SK-N-SH (cell line): ENCODE results near the gene CLSTN2. TPM values are rescaled to one million over a fixed set of nuclear protein-coding genes. Genes with fewer than 3 reads are reported as not detected.

Experiments
- CTCF ChIA-PET: fragments of 300-600, 350-600 bp; formaldehyde crosslinking; extraction: SDS; loops from one replicate; lab custom pipeline; 2021; lab: Yijun Ruan, JAX
- POLR2A ChIA-PET: fragments of 350-600 bp; sonication (Branson Sonifier 250); formaldehyde crosslinking; extraction: SDS; loops from one replicate; lab custom pipeline; 2020; ENCODE audit warnings: antibody characterized with exemption, inconsistent platforms; lab: Yijun Ruan, JAX
- DNase-seq: peaks from one replicate; pipeline ENCODE4 v3.0.0; 2012
- H2AFZ ChIP-seq: fragments of 200-600 bp; sonication (generic); 2 replicates; pipeline ENCODE4 v1.8.1; 2016; ENCODE audit warnings: antibody characterized with exemption, mild to moderate bottlenecking, low read depth
- H3F3A ChIP-seq: fragments of 200-600 bp; sonication (generic); replicated peaks from 2 replicates; pipeline ENCODE3; 2016; ENCODE audit warnings: antibody characterized with exemption, mild to moderate bottlenecking; ENCODE audit not compliant: insufficient read depth
- H3K27ac ChIP-seq, 2 experiments: fragments of 200-500 bp in 1 of 2; fragments of 200-600 bp in 1 of 2; sonication (Bioruptor generic) in 1 of 2; sonication (generic), shearing (Covaris generic) in 1 of 2; 2 replicates each; pipeline versions ENCODE4 v1.5.1 to v1.6.1; 2014 to 2016; ENCODE audit warnings: low read depth in 2 of 2, inconsistent platforms in 1 of 2, low read length in 1 of 2, mild to moderate bottlenecking in 1 of 2, mixed read lengths in 1 of 2
- H3K27me3 ChIP-seq: fragments of 200-600 bp; sonication (generic), shearing (Covaris generic); 2 replicates; pipeline ENCODE4 v1.6.1; 2016; ENCODE audit warnings: mixed run types; ENCODE audit not compliant: insufficient read depth
- H3K36me3 ChIP-seq, 2 experiments: fragments of 200-500 bp in 1 of 2; fragments of 200-600 bp in 1 of 2; sonication (Bioruptor generic) in 1 of 2; sonication (generic) in 1 of 2; replicated peaks in 1 of 2; 2 replicates each; pipeline versions ENCODE3 to v1.5.1; 2014 to 2016; ENCODE audit warnings: low read length in 1 of 2, mild to moderate bottlenecking in 1 of 2; ENCODE audit not compliant: insufficient read depth in 2 of 2, control insufficient read depth in 1 of 2
- H3K4me1 ChIP-seq, 2 experiments: fragments of 200-500 bp in 1 of 2; fragments of 200-600 bp in 1 of 2; sonication (Bioruptor generic) in 1 of 2; sonication (generic), shearing (Covaris generic) in 1 of 2; 2 replicates each; pipeline versions ENCODE4 v1.5.1 to v1.6.1; 2014 to 2016; ENCODE audit warnings: low read depth in 1 of 2, low read length in 1 of 2, mixed run types in 1 of 2; ENCODE audit not compliant: insufficient read depth in 2 of 2, control insufficient read depth in 1 of 2
- H3K4me2 ChIP-seq: fragments of 200-600 bp; sonication (generic), shearing (Covaris generic); 2 replicates; pipeline ENCODE4 v1.6.1; 2017; ENCODE audit warnings: mixed run types
- H3K4me3 ChIP-seq, 2 experiments: fragments of 200-500 bp in 1 of 2; fragments of 200-600 bp in 1 of 2; sonication (Bioruptor generic) in 1 of 2; sonication (generic), shearing (Covaris generic) in 1 of 2; 2 replicates each; pipeline versions ENCODE4 v1.5.1 to v1.8.1; 2014 to 2016; ENCODE audit warnings: low read depth in 2 of 2, inconsistent platforms in 1 of 2, low read length in 1 of 2, mild to moderate bottlenecking in 1 of 2, mixed read lengths in 1 of 2, moderate library complexity in 1 of 2
- H3K79me2 ChIP-seq: fragments of 200-600 bp; sonication (generic); 2 replicates; pipeline ENCODE4 v1.8.1; 2017; ENCODE audit warnings: mild to moderate bottlenecking; ENCODE audit not compliant: insufficient read depth
- H3K9ac ChIP-seq: fragments of 200-600 bp; sonication (generic); 2 replicates; pipeline ENCODE4 v1.6.1; 2017; ENCODE audit warnings: mixed run types
- H3K9me2 ChIP-seq: fragments of 200-600 bp; sonication (generic); 2 replicates; pipeline ENCODE4 v1.6.1; 2017; ENCODE audit warnings: mixed run types
- H3K9me3 ChIP-seq: fragments of 200-600 bp; sonication (generic); 2 replicates; pipeline ENCODE4 v1.6.1; 2017; ENCODE audit warnings: mixed run types, mild to moderate bottlenecking, moderate library complexity
- H4K20me1 ChIP-seq: fragments of 200-600 bp; sonication (generic); 2 replicates; pipeline ENCODE4 v1.6.1; 2017; ENCODE audit warnings: mild to moderate bottlenecking, mixed run types; ENCODE audit not compliant: insufficient read depth
- EP300 ChIP-seq, 2 experiments: IDR thresholded peaks; 2 replicates each; pipeline versions ENCODE4 v1.4.0 to v1.6.1; 2012; ENCODE audit warnings: borderline replicate concordance in 1 of 2, low read depth in 1 of 2, low read length in 1 of 2
- FOXJ3 ChIP-seq: sonication (generic); formaldehyde crosslinking; IDR thresholded peaks from 2 replicates; pipeline ENCODE4 v1.5.1; 2020; ENCODE audit warnings: mild to moderate bottlenecking, missing genetic modification reagents
- FOXM1 ChIP-seq: IDR thresholded peaks from 2 replicates; pipeline ENCODE4 v1.4.0; 2012; ENCODE audit warnings: low read depth, mild to moderate bottlenecking
- GABPA ChIP-seq: IDR thresholded peaks from 2 replicates; pipeline ENCODE4 v1.4.0; 2012; ENCODE audit warnings: low read depth, mild to moderate bottlenecking
- GATA2 ChIP-seq: sonication (generic); formaldehyde crosslinking; IDR thresholded peaks from 2 replicates; pipeline ENCODE4 v1.5.0; 2020; ENCODE audit warnings: mild to moderate bottlenecking, missing genetic modification reagents
- RAD21 ChIP-seq: IDR thresholded peaks from 2 replicates; pipeline ENCODE4 v1.6.1; 2012; ENCODE audit warnings: mild to moderate bottlenecking, low read length
- RCOR1 ChIP-seq: fragments of 150-350 bp; IDR thresholded peaks from 2 replicates; pipeline ENCODE4 v1.6.1; 2017; ENCODE audit warnings: antibody characterized with exemption, low read length
- SIN3A ChIP-seq: IDR thresholded peaks from 2 replicates; pipeline ENCODE4 v1.6.1; 2012; ENCODE audit warnings: low read depth, mild to moderate bottlenecking, low read length, moderate library complexity, borderline replicate concordance
- SMC3 ChIP-seq: IDR thresholded peaks from 2 replicates; pipeline ENCODE4 v1.6.1; 2012; ENCODE audit warnings: low read depth, low read length, improper control_type of control experiment
- ZBTB33 ChIP-seq: IDR thresholded peaks from 2 replicates; pipeline ENCODE4 v1.4.0; 2012; ENCODE audit warnings: low read depth, borderline replicate concordance
- WGBS: methylation state at CpG from one replicate; pipeline ENCODE4 v1.1.6; 2017; ENCODE audit warnings: low lambda C conversion rate; 5-methylcytosine and 5-hydroxymethylcytosine counted together
- polyA plus RNA-seq, 3 experiments: library from polyadenylated mRNA; depleted of rRNA; stranded (reverse); fragments of >200 nt; gene quantifications; 2 replicates each; pipeline ENCODE4 v1.2.3, GENCODE V29; 2012
- TF ChIP-seq, protein P1 (sequence below): fragments of 150-350 bp; IDR thresholded peaks from 2 replicates; pipeline ENCODE4 v1.6.1; 2016; ENCODE audit warnings: mild to moderate bottlenecking, low read depth, low read length
- TF ChIP-seq, protein P2 (sequence below): IDR thresholded peaks from 2 replicates; pipeline ENCODE4; 2012

CLSTN2 gene
- polyA plus RNA-seq, 1 of the 3 experiments (the other 2 are of a cell fraction): 0.02 TPM

GRCh38 chr3:140199743-140200142 lies 264.8 kb downstream of the CLSTN2 start:
- Histone ChIP-seq H3K9me3 (no peaks in the 10 kb centered on the region), H3K9ac (no peak overlapping the region), H3K9me2 (no peaks in the 10 kb centered on the region), H3K79me2 (no peaks in the 10 kb centered on the region), H3K27ac (no peak overlapping the region; a peak in 1 of 4 replicates), H3K27me3 (no peaks in the 10 kb centered on the region), H2AFZ (no peak overlapping the region), H3K4me2 (no peak overlapping the region), H3F3A (no peaks in the 10 kb centered on the region), H4K20me1 (no peaks in the 10 kb centered on the region), H3K4me3 (no peak overlapping the region), H3K4me1 (peaks cover 0 to 13% of the 10 kb centered on the region in 2 experiments; a peak in 2 of 4 replicates), H3K36me3 (no peaks in the 10 kb centered on the region)
- POLR2A ChIA-PET: no interaction called here
- WGBS: 11% methylated on average over 2 of the region's 2 CpGs
- CTCF ChIA-PET: no interaction called here
- TF ChIP-seq RCOR1: 0 out of 2 replicates have a peak, but pooled peaks have one; percentile 14
- TF ChIP-seq FOXM1: no peak
- TF ChIP-seq EP300 (IDR thresholded peaks at IDR 0.05; ENCODE audit: borderline replicate concordance in 1 of 2, low read depth in 1 of 2, low read length in 1 of 2): peak in 1 of 2 experiments; percentile 38; a peak in 1 of 4 replicates
- TF ChIP-seq SIN3A: no peak
- no peak for DNase-seq

GRCh38 chr3:140203510-140203909 lies 268.5 kb downstream of the CLSTN2 start:
- Histone ChIP-seq H3K27me3 (no peaks in the 10 kb centered on the region), H3K9ac (no peak overlapping the region), H3K36me3 (no peaks in the 10 kb centered on the region), H3K4me3 (no peak overlapping the region), H3K27ac (no peak overlapping the region), H3K9me3 (no peaks in the 10 kb centered on the region), H3K9me2 (no peaks in the 10 kb centered on the region), H3K79me2 (no peaks in the 10 kb centered on the region), H4K20me1 (no peaks in the 10 kb centered on the region), H2AFZ (no peak overlapping the region), H3F3A (no peaks in the 10 kb centered on the region), H3K4me1 (peaks cover 0 to 30% of the 10 kb centered on the region in 2 experiments; a peak in 2 of 4 replicates), H3K4me2 (no peak overlapping the region)
- 29% methylated on average over 4 of the region's 4 CpGs for WGBS
- no peak for DNase-seq
- ChIA-PET POLR2A (interaction anchor here (0.6 kb wide), 1 partner anchor 75 kb away, joined by 3 read pairs; no protein-coding TSS in a partner anchor), CTCF (interaction anchor here (0.9 to 2.8 kb wide), 3 partner anchors 16 to 266 kb away, joined by 3 to 7 read pairs (median 4); no protein-coding TSS in a partner anchor)
- TF ChIP-seq GATA2 (CRISPR knock-in tag): 0 out of 2 replicates have a peak, but pooled peaks have one; percentile 17
- TF ChIP-seq, protein P1, sequence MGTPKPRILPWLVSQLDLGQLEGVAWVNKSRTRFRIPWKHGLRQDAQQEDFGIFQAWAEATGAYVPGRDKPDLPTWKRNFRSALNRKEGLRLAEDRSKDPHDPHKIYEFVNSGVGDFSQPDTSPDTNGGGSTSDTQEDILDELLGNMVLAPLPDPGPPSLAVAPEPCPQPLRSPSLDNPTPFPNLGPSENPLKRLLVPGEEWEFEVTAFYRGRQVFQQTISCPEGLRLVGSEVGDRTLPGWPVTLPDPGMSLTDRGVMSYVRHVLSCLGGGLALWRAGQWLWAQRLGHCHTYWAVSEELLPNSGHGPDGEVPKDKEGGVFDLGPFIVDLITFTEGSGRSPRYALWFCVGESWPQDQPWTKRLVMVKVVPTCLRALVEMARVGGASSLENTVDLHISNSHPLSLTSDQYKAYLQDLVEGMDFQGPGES: no peak

- Histone ChIP-seq H3K79me2 (no peaks in the 10 kb centered on the region), H3K9me2 (no peaks in the 10 kb centered on the region), H3K27me3 (no peaks in the 10 kb centered on the region), H3K36me3 (no peaks in the 10 kb centered on the region), H3K9ac (no peak overlapping the region), H3K4me2 (no peak overlapping the region), H3K4me3 (no peak overlapping the region), H3F3A (no peaks in the 10 kb centered on the region), H2AFZ (no peak overlapping the region), H3K9me3 (no peaks in the 10 kb centered on the region), H3K27ac (no peak overlapping the region), H3K4me1 (peaks cover 0 to 26% of the 10 kb centered on the region in 2 experiments; a peak in 2 of 4 replicates), H4K20me1 (no peaks in the 10 kb centered on the region)
- ChIA-PET POLR2A (no interaction called here), CTCF (interaction anchor here (1.1 to 2.8 kb wide), 2 partner anchors 17 to 267 kb away, joined by 4 to 7 read pairs; no protein-coding TSS in a partner anchor)
- no peak for DNase-seq
- 30% methylated on average over 5 of the region's 5 CpGs for WGBS
- no peak for TF ChIP-seq ZBTB33
- no peak for TF ChIP-seq SMC3
- TF ChIP-seq FOXJ3 (CRISPR knock-in tag): no peak
- no peak for TF ChIP-seq RAD21
- TF ChIP-seq, protein P2, sequence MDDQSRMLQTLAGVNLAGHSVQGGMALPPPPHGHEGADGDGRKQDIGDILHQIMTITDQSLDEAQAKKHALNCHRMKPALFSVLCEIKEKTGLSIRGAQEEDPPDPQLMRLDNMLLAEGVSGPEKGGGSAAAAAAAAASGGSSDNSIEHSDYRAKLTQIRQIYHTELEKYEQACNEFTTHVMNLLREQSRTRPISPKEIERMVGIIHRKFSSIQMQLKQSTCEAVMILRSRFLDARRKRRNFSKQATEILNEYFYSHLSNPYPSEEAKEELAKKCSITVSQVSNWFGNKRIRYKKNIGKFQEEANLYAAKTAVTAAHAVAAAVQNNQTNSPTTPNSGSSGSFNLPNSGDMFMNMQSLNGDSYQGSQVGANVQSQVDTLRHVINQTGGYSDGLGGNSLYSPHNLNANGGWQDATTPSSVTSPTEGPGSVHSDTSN: no peak
- TF ChIP-seq GABPA: no peak
Measured at GRCh38 chr3:140204271-140204984, 269.4 kb downstream of the CLSTN2 start.
